Stomach (tissue), 9 donors: ENCODE data around the gene CCDC141. TPM values are rescaled to one million over a fixed set of nuclear protein-coding genes. Genes with fewer than 3 reads are reported as not detected.

Experiments
- DNase-seq, 2 donors: peaks; one replicate each; pipeline versions ENCODE4 v3.0.0 to v3.0.0-alpha.2; 2013 to 2019
- H3K27ac ChIP-seq, 5 donors: fragments of 200-600 bp in 4 of 5; sonication (generic) in 4 of 5; one replicate each; pipeline ENCODE4 v1.5.1; 2013 to 2019; ENCODE audit warnings: mild to moderate bottlenecking in 1 of 5, moderate library complexity in 1 of 5
- H3K27me3 ChIP-seq, 3 donors: fragments of 200-600 bp; sonication (generic); one replicate each; pipeline ENCODE4 v1.5.1; 2017 to 2019; ENCODE audit warnings: mixed run types in 1 of 3
- H3K36me3 ChIP-seq, 4 donors: fragments of 200-600 bp; sonication (generic); 1 replicate in 3 of 4; 2 replicates in 1 of 4; pipeline ENCODE4 v1.5.1; 2016 to 2019
- H3K4me1 ChIP-seq, 4 donors: fragments of 200-600 bp; sonication (generic); one replicate each; pipeline ENCODE4 v1.5.1; 2016 to 2019
- H3K4me3 ChIP-seq, 4 donors: fragments of 200-600 bp; sonication (generic) in 3 of 4; one replicate each; pipeline ENCODE4 v1.5.1; 2016 to 2019; ENCODE audit warnings: mild to moderate bottlenecking in 1 of 4
- H3K9me3 ChIP-seq, 4 donors: fragments of 200-600 bp; sonication (generic); one replicate each; pipeline ENCODE4 v1.5.1; 2016 to 2019
- CTCF ChIP-seq, 7 experiments: fragments of 450-650 bp in 4 of 7; fragments of 200-600 bp in 3 of 7; sonication (generic) in 3 of 7; IDR thresholded peaks; one replicate each; pipeline ENCODE4 v1.5.1; 2016 to 2019; ENCODE audit warnings: antibody characterized with exemption in 7 of 7, control low read depth in 2 of 7, mild to moderate bottlenecking in 1 of 7
- EP300 ChIP-seq: sonication (generic); formaldehyde crosslinking; IDR thresholded peaks from one replicate; pipeline ENCODE4 v1.6.1; 2017; ENCODE audit warnings: antibody characterized with exemption
- POLR2A ChIP-seq, 4 donors: fragments of 450-650 bp; IDR thresholded peaks; one replicate each; pipeline ENCODE4 v1.6.1; 2016; ENCODE audit warnings: antibody characterized with exemption in 4 of 4, control low read depth in 2 of 4, mild to moderate bottlenecking in 1 of 4, moderate library complexity in 1 of 4
- POLR2AphosphoS5 ChIP-seq, 3 donors: sonication (generic); formaldehyde crosslinking; IDR thresholded peaks; one replicate each; pipeline ENCODE4 v1.6.1; 2016; ENCODE audit warnings: antibody characterized with exemption in 3 of 3
- WGBS, 5 donors: extraction: QIAGEN DNeasy Blood & Tissue Kit in 3 of 5; methylation state at CpG; one replicate each; pipeline versions ENCODE4 v1.1.5 to v1.1.7; 2013 to 2018; 5-methylcytosine and 5-hydroxymethylcytosine counted together
- intact Hi-C: fragments of 100-400 bp; cut with DNase I; formaldehyde crosslinking; loops from one replicate; pipeline ENCODE4 v1.15.1; 2023; ENCODE audit warnings: low total_unique reads
- polyA plus RNA-seq, 3 donors: library from polyadenylated mRNA; stranded (reverse); fragments of 200-250 nt; gene quantifications; one replicate each; pipeline ENCODE4 v1.2.3, GENCODE V29; 2013
- total RNA-seq, 5 donors: library from RNA; depleted of rRNA; stranded (reverse); fragments of >200 nt; gene quantifications; one replicate each; pipeline versions ENCODE4 v1.1.0 to v1.2.3, GENCODE V29; 2014 to 2016
- donor health status: healthy with polysubstance abuse.
- donor health status: Bipolar disorder and iron deficiency.
- donor health status: healthy.

CCDC141 gene
- total and polyA plus RNA-seq, 8 donors = 0.10 to 12.5 (median 1.2) TPM; not detected in 1

DNA sequence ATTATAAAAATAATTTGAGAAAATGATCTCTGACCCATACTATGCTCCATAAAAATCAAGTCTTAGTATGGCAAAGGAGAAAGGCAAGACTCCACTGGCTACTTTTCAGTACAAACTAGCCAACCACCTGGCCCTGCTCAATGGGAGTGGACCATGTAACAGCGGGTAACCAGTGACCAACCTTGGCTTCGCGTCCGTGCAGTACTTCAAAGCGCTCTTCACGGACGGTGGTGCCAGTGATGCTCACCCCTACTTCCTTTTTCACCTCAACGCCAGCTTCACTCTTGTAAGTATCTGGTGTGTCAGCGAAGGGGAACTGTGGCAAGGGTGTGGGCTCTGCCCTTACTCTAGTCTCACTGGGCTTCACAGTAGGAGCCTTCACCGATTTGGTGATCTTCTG lies 266.0 kb downstream of the CCDC141 start:
- no peak for DNase-seq
- Histone ChIP-seq H3K4me1 (no peaks in the 10 kb centered on the region), H3K9me3 (no peaks in the 10 kb centered on the region), H3K36me3 (no peaks in the 10 kb centered on the region), H3K27me3 (no peaks in the 10 kb centered on the region), H3K4me3 (no peak overlapping the region), H3K27ac (no peak overlapping the region)
- no peak for TF ChIP-seq EP300
- no peak for TF ChIP-seq CTCF (IDR thresholded peaks at IDR 0.05)
- TF ChIP-seq POLR2A (IDR thresholded peaks at IDR 0.05) = no peak
- no peak for TF ChIP-seq POLR2AphosphoS5 (IDR thresholded peaks at IDR 0.05)
- intact Hi-C loops = no loop called here
- WGBS, 5 donors = 96 to 98% (median 97%) methylated on average over 10 of the region's 10 CpGs

GRCh38 chr2:178782236-178782635 lies 267.7 kb downstream of the CCDC141 start:
- H3K36me3 ChIP-seq = no peaks in the 10 kb centered on the region
- no peak for DNase-seq
- no peaks in the 10 kb centered on the region for H3K4me1 ChIP-seq
- intact Hi-C loops = no loop called here
- no peak overlapping the region for H3K27ac ChIP-seq
- no peaks in the 10 kb centered on the region for H3K27me3 ChIP-seq
- no peak for TF ChIP-seq CTCF (IDR thresholded peaks at IDR 0.05)
- no peak for TF ChIP-seq POLR2AphosphoS5 (IDR thresholded peaks at IDR 0.05)
- TF ChIP-seq POLR2A (IDR thresholded peaks at IDR 0.05) = no peak
- no peak for TF ChIP-seq EP300
- H3K9me3 ChIP-seq = no peaks in the 10 kb centered on the region
- H3K4me3 ChIP-seq = no peak overlapping the region
- 93 to 95% (median 94%) methylated on average over 7 of the region's 7 CpGs for WGBS, 5 donors

Other genes with a start within 250 kb of the CCDC141 start
- gene TTN, start 242.7 kb downstream of the CCDC141 start, total RNA-seq = 10 to 100 TPM in 1 of 5 donors, 1 to 10 TPM in 4; 1.8 to 12.8 (median 3.9) TPM
- gene TTN, start 242.7 kb downstream of the CCDC141 start, polyA plus RNA-seq = under 1 TPM; 0.03 to 0.37 (median 0.31) TPM
- gene SESTD1, start 214.7 kb upstream of the CCDC141 start, total RNA-seq = 100 to 1,000 TPM in 1 of 5 donors, 10 to 100 TPM in 4; 13.4 to 159 (median 51.1) TPM
- gene SESTD1, start 214.7 kb upstream of the CCDC141 start, polyA plus RNA-seq = 10 to 100 TPM in 2 of 3 donors, 1 to 10 TPM in 1; 7.4 to 15.3 (median 12.7) TPM